HG03558 (cell line): ENCODE results near the gene TDRD3.
"Not testable (repeated sequence)": the region's sequence is repeated elsewhere in the genome, so short reads cannot be mapped to it uniquely, and the experiment has no call there.

ENCODE experiments used
- ATAC-seq: cut with Tn5 transposase; IDR thresholded peaks from one replicate; pipeline ENCODE4 v1.9.1; 2021; ENCODE audit warnings: moderate number of reproducible peaks; ENCODE audit not compliant: unreplicated experiment; ENCODE audit errors: extremely low read depth

Gene TDRD3

DNA sequence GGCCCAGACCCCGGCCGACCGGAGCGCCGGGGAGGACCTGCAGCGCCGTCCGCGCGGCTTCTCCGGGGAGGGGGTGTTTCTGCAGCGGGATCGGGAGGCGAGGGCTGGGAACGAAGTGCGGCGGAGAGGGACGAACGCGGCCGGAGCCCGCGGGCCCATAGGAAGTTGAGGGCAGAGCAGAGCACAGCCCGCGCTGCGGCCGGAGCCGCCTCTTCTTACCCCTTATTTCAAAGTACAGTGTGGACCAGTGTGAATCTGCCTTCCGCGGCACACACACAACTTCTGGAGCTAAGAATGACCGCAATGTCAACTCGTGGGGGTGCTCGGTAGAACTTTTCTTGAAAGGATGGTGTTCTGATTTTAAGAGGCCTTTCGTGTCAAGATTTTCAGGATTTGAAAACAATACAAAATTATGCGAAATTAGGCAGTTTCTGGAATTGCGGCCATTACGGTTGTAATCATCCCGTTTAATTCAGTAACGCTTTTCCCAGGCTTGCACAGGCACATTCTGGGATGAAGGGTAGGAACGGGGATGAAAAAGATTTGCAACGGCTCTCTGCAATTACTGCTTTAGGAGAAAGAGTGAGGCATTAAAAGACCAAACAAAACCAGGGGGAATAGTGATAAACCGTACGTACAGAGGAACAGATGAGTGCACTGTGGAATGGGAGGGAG, 821 bp downstream of the TDRD3 start:
- ATAC-seq = peak; percentile 9

DNA sequence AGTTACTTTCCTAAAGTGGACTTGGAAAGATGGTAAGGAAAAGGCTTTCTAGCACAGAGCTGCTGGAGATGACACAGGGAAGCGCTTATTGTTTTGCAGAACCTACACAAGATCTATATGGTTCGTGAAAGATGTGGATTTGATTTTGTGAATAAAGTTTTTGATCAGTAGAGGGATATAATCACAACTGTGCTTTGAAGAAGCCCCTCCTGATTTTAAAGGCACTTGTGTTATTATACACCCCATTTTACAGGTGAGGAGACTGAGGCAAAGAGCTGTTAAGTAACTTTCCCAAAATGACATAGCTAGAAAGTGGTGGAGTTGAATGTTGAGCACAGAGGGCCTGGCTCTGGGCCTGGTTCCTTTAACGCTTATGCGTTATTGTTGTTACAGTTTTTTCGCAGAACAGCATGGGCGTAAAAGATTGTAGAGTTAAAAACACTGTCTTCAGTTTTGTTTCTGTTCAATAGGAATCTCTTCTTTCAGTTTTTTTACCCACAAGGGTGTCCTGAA, 1.4 kb downstream of the TDRD3 start:
- no peak for ATAC-seq

GRCh38 chr13:60398907-60399589, 2.0 kb downstream of the TDRD3 start:
- no peak for ATAC-seq

GRCh38 chr13:60402022-60402421, 5.0 kb downstream of the TDRD3 start:
- ATAC-seq = no peak

GRCh38 chr13:60407095-60407494, 10.1 kb downstream of the TDRD3 start:
- ATAC-seq = no peak

DNA sequence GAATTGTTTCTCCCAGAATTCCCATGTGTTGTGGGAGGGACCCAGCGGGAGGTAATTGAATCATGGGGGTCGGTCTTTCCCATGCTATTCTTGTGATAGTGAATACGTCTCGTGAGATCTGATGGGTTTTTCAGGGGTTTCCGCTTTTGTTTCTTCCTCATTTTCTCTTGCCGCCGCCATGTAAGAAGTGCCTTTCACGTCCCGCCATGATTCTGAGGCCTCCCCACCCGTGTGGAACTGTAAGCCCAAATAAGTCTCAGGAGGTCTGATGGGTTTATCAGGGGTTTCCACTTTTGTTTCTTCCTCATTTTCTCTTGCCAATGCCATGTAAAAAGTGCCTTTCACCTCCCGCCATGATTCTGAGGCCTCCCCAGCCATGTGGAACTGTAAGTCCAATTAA, 10.8 kb downstream of the TDRD3 start:
- ATAC-seq = not testable (repeated sequence)

DNA sequence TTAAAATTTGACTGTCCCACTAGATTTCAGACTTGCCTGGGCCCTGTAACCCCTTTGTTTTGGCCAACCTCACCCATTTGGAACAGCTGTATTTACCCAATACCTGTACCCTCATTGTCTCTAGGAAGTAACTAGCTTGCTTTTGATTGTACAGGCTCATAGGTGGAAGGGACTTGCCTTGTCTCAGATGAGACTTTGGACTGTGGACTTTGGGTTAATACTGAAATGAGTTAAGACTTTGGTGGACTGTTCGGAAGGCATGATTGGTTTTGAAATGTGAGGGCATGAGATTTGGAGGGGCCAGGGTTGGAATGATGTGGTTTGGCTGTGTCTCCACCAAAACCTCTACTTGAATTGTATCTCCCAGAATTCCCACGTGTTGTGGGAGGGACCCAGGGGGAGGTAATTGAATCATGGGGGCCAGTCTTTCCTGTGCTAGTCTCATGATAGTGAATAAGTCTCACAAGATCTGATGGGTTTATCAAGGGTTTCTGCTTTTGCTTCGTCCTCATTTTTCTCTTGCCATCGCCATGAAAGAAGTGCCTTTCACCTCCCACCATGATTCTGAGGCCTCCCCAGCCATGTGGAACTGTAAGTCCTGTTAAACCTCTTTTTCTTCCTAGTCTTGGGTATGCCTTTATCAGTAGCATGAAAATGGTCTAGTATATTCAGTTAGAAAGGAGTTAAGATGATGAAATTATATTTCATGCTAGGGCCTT, 12.7 kb downstream of the TDRD3 start:
- not testable (repeated sequence) for ATAC-seq

GRCh38 chr13:60410299-60410698, 13.3 kb downstream of the TDRD3 start:
- no peak for ATAC-seq

DNA sequence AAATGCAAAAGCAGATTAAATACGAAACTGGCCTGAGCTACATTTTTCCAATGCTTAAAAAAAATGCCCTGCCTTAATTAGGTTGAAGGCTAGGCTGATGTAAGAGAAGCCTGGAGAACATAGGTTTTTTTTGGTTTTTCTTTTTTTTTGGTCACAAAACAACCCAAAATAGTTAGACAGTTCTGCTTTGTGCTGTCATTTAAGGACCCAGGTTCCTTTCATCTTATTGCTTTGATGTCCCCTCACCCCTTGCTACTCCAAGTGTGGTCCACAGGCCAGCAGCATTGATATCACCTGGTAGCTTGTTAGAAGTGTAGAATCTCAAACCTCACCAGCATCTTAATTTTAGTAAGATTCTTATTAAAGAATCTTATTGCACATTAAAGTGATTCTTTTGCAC, 14.4 kb downstream of the TDRD3 start:
- no peak for ATAC-seq

DNA sequence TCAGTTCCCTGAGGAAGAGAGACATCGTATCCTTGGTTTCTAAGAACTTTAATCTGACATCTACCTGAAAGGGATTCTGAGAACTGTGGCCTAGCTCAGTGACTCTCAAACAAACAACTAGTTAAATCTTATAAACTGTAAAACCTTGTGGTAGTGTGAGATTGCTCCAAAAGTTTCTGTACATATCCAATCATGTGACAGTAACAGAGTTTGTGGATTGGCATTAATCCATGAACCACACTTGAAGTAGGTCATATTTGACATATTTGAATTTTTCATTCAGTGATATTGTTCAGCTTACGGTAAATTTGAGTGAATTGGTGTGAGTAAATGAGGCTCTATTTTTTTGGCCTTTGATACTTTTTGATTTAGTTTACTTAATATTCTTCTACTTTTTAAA, 15.0 kb downstream of the TDRD3 start:
- ATAC-seq = no peak

- ATAC-seq = no peak
Observed at GRCh38 chr13:60412909-60413616, 16.0 kb downstream of the TDRD3 start.

DNA sequence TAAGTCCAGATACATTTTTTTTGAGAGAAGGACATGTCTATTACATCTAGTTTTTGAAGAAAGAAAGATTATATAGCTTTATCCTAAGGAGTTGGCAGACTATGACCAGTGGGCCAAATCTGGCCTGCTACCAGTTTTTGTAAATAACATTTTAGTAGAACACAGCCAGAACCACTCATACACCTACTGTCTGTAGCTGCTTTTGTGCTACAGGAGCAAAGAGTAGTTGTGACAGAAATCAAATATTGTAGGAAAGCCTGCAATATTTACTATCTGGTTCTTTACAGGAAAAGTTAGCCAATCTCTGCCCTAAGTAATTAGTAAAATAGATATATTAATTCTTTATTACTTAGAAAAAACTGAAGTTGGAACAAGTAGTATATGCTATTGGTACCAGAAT, 17.2 kb downstream of the TDRD3 start:
- no peak for ATAC-seq

GRCh38 chr13:60417734-60418133, 20.7 kb downstream of the TDRD3 start:
- ATAC-seq = peak; percentile 38

- ATAC-seq = no peak
Observed at GRCh38 chr13:60418954-60419353, 21.9 kb downstream of the TDRD3 start.

DNA sequence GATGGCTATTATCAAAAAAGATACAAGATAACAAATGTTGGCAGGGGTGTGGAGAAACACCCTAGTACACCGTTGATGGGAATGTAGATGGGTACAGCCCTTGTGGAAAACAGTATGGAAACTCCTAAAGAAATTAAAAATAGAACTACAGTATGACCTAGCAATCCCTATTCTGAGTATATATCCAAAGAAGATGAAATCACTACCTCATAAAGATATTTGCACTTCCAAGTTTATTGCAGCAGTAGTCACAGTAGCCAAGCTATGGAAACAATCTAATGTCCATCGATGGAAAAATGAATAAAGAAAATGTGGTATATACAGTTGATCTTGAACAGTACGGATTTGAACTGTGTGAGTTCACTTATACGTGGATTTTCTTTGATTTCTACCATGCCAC, 28.3 kb downstream of the TDRD3 start:
- no peak for ATAC-seq

DNA sequence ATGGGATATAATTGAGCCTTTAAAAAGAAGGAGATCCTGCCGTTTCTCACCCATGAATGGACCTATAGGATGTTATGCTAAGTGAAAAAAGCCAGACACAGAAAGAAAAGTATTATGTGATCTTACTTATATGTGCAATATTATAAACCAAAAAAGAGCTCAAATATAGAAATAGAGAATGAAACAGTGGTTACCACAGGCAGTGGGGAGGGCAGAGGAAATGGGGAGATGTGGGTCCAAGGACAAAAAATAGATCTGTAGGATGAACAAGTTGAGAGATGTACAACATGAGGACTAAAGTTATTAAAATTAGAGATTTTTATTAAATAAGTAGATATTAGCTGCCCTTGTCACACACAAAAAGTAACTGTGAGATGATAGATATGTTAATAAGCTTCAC, 29.1 kb downstream of the TDRD3 start:
- ATAC-seq = no peak

GRCh38 chr13:60427285-60427684, 30.3 kb downstream of the TDRD3 start:
- ATAC-seq = no peak

- peak; percentile 85 for ATAC-seq
Observed at GRCh38 chr13:60431108-60431700, 34.2 kb downstream of the TDRD3 start.

DNA sequence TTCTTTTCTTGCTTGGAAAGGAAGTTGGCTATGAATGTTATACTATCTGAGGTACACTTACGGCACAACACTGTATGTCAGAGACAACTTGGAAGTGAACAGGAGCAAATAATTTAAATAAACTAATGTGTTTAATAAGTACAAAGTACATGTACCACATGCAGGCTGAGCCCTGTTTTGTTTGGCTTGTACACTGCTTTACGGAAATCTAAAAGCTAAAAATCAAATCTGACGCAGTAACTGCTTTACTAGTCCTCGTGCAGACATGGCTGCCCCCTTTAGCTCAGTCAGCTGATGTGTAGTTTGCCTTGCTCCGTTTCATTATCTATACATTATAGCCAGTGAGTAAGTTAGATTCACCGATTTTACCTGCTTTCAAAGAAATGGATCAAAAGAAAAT, 36.5 kb downstream of the TDRD3 start:
- ATAC-seq = no peak

DNA sequence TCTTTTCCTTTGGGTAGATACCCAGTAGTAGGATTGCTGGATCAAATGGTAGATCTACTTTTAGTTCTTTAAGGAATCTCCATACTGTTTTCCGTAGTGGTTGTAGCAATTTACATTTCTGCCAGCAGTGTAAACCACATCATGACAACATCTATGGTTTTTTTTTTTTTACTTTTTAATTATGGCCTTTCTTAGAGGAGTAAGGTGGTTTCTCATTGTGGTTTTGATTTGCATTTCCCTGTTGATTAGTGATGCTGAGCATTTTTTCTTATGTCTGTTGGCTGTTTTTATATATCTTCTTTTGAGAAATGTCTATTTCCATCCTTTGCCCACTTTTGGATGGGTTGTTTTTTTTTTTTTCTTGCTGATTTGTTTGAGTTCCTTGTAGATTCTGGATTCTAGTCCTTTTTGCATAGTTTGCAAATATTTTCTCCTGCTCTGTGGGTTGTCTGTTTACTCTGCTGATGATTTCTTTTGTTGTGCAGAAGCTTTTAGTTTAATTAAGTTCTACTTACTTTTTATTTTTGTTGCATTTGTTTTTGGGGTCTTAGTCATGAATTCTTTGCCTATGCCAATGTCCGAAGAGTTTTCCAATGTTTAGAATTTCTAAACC, 38.8 kb downstream of the TDRD3 start:
- no peak for ATAC-seq
